Kidney epithelial cell (primary cell): ENCODE results near the gene PIAS4. TPM values are rescaled to one million over a fixed set of nuclear protein-coding genes. Genes with fewer than 3 reads are reported as not detected.

ENCODE experiments used
- DNase-seq: peaks from one replicate; pipeline ENCODE4 v3.0.0-alpha.2; 2010; ENCODE audit warnings: low read depth
- H3K27me3 ChIP-seq: 2 replicates; pipeline ENCODE4 v1.6.0; 2011; ENCODE audit warnings: low read length; ENCODE audit not compliant: control insufficient read depth, insufficient read depth
- H3K36me3 ChIP-seq: 2 replicates; pipeline ENCODE4 v1.5.1; 2011; ENCODE audit warnings: low read length; ENCODE audit not compliant: control insufficient read depth, insufficient read depth
- H3K4me3 ChIP-seq: 2 replicates; pipeline ENCODE4 v1.5.1; 2011; ENCODE audit warnings: low read depth, mild to moderate bottlenecking, control low read depth, low read length
- total RNA-seq: library from RNA; depleted of rRNA; stranded (reverse); fragments of >200 nt; gene quantifications from 2 replicates; pipeline ENCODE4 v1.2.3, GENCODE V29; 2015
- TF ChIP-seq, protein P1 (sequence below): IDR thresholded peaks from 2 replicates; pipeline ENCODE4 v1.5.1; 2011; ENCODE audit warnings: mild to moderate bottlenecking, moderate library complexity, low read length, control low read depth, inconsistent platforms; ENCODE audit not compliant: insufficient read depth, poor library complexity, severe bottlenecking

The PIAS4 gene
- total RNA-seq, 1 donor from 2014 or later: 38.1 TPM

DNA sequence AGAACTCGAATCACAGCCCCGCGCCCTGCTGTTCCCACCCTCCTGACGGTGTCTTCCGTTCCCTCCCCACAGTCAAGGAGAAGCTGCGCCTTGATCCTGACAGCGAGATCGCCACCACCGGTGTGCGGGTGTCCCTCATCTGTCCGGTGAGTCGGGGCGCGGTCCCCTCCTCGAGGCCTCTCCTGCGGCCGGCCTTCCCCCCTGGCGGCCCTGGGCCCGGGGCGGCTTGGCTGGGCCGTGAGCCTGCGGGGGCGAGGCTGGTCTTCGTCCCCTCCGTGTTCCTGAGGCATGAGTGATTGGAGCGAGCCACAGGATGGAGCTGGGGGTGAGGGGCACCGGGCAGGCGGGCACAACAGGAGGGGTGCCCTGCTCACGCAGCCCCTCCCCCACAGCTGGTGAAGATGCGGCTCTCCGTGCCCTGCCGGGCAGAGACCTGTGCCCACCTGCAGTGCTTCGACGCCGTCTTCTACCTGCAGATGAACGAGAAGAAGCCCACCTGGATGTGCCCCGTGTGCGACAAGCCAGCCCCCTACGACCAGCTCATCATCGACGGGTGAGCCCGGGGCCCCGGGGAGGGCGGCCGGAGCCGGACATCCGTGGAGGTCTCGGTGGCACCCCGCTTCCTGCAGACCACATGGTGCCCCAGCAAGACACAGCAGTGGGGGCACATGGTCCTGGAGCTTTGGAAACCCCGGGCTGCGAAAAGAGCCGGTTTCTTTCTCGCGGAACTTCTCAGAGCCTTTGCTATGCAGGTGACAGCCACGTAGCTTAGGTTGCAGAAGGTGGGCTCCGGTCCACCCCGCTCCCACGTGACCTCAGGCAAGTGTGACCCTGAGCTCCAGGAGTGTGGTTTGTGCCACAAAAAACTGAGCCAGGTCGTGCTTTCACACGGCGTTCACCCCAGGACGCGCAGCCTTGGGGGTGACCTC is 25.8 kb downstream of the PIAS4 start:
- Histone ChIP-seq H3K4me3 (no peak overlapping the region), H3K27me3 (no peaks in the 10 kb centered on the region), H3K36me3 (peaks cover 3% of the 10 kb centered on the region)
- TF ChIP-seq, protein P1, sequence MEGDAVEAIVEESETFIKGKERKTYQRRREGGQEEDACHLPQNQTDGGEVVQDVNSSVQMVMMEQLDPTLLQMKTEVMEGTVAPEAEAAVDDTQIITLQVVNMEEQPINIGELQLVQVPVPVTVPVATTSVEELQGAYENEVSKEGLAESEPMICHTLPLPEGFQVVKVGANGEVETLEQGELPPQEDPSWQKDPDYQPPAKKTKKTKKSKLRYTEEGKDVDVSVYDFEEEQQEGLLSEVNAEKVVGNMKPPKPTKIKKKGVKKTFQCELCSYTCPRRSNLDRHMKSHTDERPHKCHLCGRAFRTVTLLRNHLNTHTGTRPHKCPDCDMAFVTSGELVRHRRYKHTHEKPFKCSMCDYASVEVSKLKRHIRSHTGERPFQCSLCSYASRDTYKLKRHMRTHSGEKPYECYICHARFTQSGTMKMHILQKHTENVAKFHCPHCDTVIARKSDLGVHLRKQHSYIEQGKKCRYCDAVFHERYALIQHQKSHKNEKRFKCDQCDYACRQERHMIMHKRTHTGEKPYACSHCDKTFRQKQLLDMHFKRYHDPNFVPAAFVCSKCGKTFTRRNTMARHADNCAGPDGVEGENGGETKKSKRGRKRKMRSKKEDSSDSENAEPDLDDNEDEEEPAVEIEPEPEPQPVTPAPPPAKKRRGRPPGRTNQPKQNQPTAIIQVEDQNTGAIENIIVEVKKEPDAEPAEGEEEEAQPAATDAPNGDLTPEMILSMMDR: no peak
- DNase-seq: no peak

DNA sequence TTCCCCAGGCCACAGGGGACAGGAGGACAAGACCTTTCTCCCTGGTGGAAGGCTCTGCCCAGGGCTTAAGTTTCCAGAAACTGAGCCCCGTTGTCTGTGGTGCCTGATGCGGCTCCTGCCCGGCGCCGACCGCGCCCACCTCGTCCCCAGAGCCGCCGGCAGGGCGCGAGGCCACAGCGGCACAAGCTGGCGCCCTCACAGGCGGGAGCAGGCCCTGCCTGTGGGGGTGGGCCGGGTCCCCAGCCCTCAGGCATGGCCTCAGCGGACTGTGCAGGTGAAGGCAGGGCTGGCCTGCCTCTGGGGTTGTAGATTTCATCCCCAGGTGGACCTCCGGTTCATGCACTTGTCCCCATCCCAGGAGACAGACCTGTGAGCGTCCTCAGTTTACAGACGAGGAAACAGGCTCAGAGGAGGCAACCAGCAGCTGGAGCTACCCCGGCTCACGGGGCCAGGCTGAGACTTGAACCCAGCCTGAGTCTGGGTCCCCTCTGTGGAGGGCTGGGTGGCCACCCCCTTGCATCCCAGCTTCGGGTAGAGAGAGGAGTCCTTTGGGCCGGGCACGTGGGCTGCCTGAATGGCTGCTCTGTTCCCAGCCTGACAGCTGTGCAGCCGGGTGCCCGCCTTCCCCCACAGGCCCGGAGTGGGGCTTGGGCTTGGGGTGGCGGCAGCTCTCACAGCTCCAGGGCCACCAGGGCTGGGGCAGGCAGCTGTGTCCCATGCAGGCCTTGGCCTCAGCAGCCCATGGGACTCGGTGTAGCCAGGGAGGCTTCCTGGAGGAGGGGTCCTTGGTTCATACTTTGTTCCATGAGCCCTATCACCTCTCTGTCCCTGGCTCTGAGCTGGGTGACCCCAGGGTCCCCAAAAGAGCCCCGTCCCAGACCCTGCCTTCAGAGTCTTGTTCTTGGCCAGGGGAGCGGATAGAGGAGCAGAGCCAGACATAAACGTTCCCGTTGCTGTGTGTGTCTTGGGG is 26.8 kb downstream of the PIAS4 start:
- peaks cover 1% of the 10 kb centered on the region for H3K36me3 ChIP-seq
- no peak for DNase-seq
- TF ChIP-seq, protein P1: no peak
- no peak overlapping the region for H3K4me3 ChIP-seq
- H3K27me3 ChIP-seq: no peaks in the 10 kb centered on the region

DNA sequence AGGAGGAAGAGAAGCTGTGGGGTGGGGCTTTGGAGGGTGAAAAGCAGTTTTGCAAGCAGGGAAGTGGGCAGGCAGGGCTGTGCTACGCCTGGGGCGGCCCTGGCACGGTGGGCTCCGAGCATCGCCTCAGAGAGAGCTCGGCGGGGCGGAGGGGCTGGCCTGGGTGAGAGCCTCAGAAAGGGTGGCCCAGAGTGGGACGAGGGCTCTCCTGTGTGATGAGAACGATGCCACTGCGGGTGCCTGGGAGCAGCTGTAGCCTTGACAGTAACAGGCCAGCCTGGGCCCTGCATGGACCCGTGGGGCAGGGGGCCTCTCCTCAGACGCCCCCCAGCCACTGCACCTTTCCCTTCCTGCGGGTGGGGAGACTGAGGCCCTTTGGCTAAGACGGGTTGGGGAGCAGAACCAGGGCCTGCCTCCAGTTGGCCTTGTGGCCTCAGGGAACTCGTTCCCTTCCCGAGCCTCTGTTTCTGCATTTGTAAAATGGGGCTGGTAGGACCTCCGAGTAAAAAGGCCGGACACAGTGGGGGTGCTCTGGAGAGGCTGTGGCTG is 27.6 kb downstream of the PIAS4 start:
- TF ChIP-seq, protein P1: no peak
- Histone ChIP-seq H3K27me3 (no peaks in the 10 kb centered on the region), H3K36me3 (peaks cover 1% of the 10 kb centered on the region), H3K4me3 (no peak overlapping the region)
- DNase-seq: no peak

DNA sequence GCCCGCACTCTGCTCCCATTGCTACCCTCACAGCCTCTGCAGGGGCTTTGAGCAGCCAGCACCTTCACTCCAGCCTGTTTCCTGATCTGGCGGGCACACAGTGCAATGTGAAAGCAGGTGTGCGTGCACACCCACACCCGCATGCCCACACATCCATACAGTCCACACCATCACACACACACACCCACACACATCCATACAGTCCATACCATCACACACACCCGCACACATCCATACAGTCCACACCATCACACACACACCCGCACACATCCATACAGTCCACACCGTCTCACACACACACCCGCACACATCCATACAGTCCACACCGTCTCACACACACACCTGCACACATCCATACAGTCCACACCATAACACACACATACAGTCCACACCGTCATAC is 28.0 kb downstream of the PIAS4 start:
- TF ChIP-seq, protein P1: no peak
- DNase-seq: no peak
- H3K36me3 ChIP-seq: peaks cover 1% of the 10 kb centered on the region

DNA sequence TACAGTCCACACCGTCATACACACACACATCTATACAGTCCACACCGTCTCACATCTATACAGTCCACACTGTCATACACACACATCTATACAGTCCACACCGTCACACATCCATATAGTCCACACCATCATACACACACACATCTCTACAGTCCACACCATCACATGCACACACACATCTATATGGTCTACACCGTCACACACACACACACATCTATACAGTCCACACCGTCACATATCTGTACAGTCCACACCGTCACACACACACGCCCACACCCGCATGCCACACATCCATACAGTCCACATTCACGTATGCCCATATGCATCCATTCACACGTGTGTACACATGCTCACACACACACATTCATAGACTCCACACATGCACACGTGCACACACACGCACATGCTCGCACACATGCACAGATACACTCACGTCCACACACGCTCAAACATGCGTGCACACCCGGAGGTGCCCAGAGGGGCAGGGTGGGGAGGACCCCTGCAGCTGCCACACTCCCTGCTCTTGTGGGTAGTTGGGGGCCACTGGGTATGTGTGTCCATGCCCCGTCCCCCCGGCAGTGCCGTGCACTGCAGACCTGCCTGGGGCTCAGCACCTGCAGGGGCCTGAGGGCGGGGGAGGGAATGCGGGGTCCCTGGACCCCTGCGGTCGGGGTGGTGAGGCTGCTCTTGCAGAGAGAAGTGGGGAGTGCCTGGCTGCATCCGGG is 29.2 kb downstream of the PIAS4 start:
- no peak for DNase-seq
- TF ChIP-seq, protein P1: no peak
- H3K36me3 ChIP-seq: peaks cover 1% of the 10 kb centered on the region
- H3K4me3 ChIP-seq: no peak overlapping the region
- no peaks in the 10 kb centered on the region for H3K27me3 ChIP-seq

More for the DNA sequence above, 28.0 kb downstream of the PIAS4 start:
- H3K27me3 ChIP-seq: no peaks in the 10 kb centered on the region
- H3K4me3 ChIP-seq: no peak overlapping the region
